Measurements from ENCODE around the gene MCEMP1. TPM values are rescaled to one million over a fixed set of nuclear protein-coding genes. Genes with fewer than 3 reads are reported as not detected.

Gene MCEMP1
- total and polyA plus RNA-seq, 2 experiments from 2014 or later = not detected

DNA sequence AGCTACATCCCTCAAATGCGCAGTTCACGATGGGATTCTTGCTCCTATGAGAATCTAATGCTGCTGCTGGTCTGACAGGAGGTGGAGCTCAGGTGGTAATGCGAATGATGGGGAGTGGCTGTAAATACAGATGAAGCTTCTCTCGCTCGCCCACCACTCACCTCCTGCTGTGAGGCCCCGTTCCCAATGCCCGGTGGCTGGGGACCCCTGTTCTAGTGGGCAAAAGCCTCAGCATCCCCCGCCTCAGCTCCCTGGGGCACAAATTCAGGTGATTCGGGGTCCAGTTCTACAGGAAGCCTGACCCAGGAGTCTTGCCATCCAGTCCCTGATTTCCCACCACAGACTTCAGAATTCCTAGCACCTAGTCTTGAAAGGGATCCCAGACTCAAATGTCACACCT lies 4.4 kb upstream of the MCEMP1 start (continued):
- TF ChIP-seq CTCF (conservative IDR thresholded peaks at IDR 0.05; ENCODE audit: low read depth in 2 of 2) (no peak), CREB1 (CRISPR knock-in tag; IDR thresholded peaks at IDR 0.05; ENCODE audit: low read depth) (no peak), NANOG (IDR thresholded peaks at IDR 0.05; ENCODE audit: borderline replicate concordance) (no peak)

DNA sequence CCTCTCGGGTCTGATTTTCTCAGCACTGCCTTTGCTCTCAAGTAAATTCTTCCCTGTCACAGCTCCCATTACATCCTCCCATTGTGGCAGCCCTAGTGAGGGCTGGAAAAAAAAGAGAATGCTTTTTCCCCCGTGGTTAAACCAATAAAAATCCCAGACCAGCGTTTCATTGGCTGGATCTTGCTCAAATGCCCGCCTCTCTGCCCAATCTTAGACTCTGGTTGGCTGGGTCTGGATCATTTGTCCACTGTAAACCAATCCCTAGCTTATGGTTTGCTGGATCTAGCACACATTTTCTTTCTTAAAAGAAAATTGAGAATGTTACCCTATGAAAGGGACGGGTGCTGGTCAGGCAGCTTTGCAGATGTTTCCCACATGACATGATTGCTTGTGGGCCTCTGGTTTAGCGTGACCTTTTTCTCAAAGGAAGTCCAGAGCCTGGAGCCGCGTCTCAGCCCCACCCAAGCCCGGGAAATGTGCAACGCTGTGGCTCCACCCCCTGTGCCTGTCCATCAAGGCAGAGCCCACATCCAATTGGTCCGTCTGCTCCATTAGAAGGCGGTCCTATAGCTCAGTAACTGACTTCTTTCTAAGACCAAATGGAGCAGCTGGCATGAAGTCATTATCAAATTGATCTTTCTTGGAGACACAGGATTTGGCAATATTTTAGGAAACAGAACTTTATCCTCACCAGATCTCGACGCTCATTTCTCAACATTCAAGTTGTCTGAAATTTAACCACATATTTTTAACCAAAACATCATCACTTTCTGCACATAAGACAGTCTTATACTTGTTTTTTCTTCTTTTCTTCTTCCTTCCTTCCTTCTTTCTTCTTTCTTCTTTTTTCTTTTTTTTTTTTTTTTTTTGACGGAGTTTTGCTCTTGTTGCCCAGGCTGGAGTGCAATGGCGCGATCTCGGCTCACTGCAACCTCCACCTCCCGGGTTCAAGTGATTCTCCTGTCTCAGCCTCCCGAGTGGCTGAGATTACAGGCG lies 2.6 kb upstream of the MCEMP1 start:
- no peak overlapping the region; the same call in 1 of the 2 replicates for H3K4me3 ChIP-seq
- ATAC-seq (peak; percentile 86), DNase-seq (ENCODE audit: low spot score) (peak; percentile 87)
- H3K4me1 ChIP-seq (ENCODE audit: insufficient read depth) = no peaks in the 10 kb centered on the region; the same call in 1 of the 2 replicates
- no peaks in the 10 kb centered on the region for H3K36me3 Mint-ChIP-seq (ENCODE audit: low read depth)
- no peaks in the 10 kb centered on the region for H3K79me2 ChIP-seq (replicated peaks; ENCODE audit: insufficient read depth)
- H3K27ac Mint-ChIP-seq = no peak overlapping the region
- H3K9me3 Mint-ChIP-seq = peaks cover 6% of the 10 kb centered on the region
- H3K27me3 ChIP-seq (ENCODE audit: insufficient read depth) = peaks cover 35% of the 10 kb centered on the region
- H3K9me2 ChIP-seq (ENCODE audit: insufficient read depth) = no peaks in the 10 kb centered on the region
- H3K4me3 Mint-ChIP-seq = no peak overlapping the region; the same call in 2 of the 3 replicates
- no peaks in the 10 kb centered on the region for H4K20me1 ChIP-seq (replicated peaks; ENCODE audit: insufficient read depth)
- H3K27ac ChIP-seq (ENCODE audit: low read depth) = no peak overlapping the region
- no peaks in the 10 kb centered on the region for H3F3A ChIP-seq (replicated peaks; ENCODE audit: low read depth)
- H3K4me1 Mint-ChIP-seq = peaks cover 7% of the 10 kb centered on the region; the same call in 2 of the 3 replicates
- H3K4me2 ChIP-seq = no peak overlapping the region
- peaks cover 38% of the 10 kb centered on the region for H3K27me3 Mint-ChIP-seq (ENCODE audit: insufficient read depth, low read depth, poor library complexity)
- H3K36me3 ChIP-seq (ENCODE audit: insufficient read depth) = no peaks in the 10 kb centered on the region
- H2AFZ ChIP-seq = peak overlapping the region; percentile 21; the same call in 1 of the 2 replicates
- TF ChIP-seq NANOG (IDR thresholded peaks at IDR 0.05; ENCODE audit: borderline replicate concordance) = no peak
- TF ChIP-seq EZH2phosphoT487 (IDR thresholded peaks at IDR 0.05; ENCODE audit: unreplicated experiment) = no peak
- TF ChIP-seq STAT1 (IDR thresholded peaks at IDR 0.05; ENCODE audit: unreplicated experiment) = no peak
- TF ChIP-seq CREB1 (CRISPR knock-in tag; IDR thresholded peaks at IDR 0.05; ENCODE audit: low read depth) = no peak
- no peak for TF ChIP-seq ZNF331 (CRISPR knock-in tag; IDR thresholded peaks at IDR 0.05; ENCODE audit: low read depth)
- TF ChIP-seq EZH2 (IDR thresholded peaks at IDR 0.05; ENCODE audit: low read depth, unreplicated experiment) = no peak
- no peak for TF ChIP-seq JUNB (IDR thresholded peaks at IDR 0.05; ENCODE audit: unreplicated experiment)
- TF ChIP-seq ETS1 (IDR thresholded peaks at IDR 0.05) = no peak
- TF ChIP-seq, protein P1, sequence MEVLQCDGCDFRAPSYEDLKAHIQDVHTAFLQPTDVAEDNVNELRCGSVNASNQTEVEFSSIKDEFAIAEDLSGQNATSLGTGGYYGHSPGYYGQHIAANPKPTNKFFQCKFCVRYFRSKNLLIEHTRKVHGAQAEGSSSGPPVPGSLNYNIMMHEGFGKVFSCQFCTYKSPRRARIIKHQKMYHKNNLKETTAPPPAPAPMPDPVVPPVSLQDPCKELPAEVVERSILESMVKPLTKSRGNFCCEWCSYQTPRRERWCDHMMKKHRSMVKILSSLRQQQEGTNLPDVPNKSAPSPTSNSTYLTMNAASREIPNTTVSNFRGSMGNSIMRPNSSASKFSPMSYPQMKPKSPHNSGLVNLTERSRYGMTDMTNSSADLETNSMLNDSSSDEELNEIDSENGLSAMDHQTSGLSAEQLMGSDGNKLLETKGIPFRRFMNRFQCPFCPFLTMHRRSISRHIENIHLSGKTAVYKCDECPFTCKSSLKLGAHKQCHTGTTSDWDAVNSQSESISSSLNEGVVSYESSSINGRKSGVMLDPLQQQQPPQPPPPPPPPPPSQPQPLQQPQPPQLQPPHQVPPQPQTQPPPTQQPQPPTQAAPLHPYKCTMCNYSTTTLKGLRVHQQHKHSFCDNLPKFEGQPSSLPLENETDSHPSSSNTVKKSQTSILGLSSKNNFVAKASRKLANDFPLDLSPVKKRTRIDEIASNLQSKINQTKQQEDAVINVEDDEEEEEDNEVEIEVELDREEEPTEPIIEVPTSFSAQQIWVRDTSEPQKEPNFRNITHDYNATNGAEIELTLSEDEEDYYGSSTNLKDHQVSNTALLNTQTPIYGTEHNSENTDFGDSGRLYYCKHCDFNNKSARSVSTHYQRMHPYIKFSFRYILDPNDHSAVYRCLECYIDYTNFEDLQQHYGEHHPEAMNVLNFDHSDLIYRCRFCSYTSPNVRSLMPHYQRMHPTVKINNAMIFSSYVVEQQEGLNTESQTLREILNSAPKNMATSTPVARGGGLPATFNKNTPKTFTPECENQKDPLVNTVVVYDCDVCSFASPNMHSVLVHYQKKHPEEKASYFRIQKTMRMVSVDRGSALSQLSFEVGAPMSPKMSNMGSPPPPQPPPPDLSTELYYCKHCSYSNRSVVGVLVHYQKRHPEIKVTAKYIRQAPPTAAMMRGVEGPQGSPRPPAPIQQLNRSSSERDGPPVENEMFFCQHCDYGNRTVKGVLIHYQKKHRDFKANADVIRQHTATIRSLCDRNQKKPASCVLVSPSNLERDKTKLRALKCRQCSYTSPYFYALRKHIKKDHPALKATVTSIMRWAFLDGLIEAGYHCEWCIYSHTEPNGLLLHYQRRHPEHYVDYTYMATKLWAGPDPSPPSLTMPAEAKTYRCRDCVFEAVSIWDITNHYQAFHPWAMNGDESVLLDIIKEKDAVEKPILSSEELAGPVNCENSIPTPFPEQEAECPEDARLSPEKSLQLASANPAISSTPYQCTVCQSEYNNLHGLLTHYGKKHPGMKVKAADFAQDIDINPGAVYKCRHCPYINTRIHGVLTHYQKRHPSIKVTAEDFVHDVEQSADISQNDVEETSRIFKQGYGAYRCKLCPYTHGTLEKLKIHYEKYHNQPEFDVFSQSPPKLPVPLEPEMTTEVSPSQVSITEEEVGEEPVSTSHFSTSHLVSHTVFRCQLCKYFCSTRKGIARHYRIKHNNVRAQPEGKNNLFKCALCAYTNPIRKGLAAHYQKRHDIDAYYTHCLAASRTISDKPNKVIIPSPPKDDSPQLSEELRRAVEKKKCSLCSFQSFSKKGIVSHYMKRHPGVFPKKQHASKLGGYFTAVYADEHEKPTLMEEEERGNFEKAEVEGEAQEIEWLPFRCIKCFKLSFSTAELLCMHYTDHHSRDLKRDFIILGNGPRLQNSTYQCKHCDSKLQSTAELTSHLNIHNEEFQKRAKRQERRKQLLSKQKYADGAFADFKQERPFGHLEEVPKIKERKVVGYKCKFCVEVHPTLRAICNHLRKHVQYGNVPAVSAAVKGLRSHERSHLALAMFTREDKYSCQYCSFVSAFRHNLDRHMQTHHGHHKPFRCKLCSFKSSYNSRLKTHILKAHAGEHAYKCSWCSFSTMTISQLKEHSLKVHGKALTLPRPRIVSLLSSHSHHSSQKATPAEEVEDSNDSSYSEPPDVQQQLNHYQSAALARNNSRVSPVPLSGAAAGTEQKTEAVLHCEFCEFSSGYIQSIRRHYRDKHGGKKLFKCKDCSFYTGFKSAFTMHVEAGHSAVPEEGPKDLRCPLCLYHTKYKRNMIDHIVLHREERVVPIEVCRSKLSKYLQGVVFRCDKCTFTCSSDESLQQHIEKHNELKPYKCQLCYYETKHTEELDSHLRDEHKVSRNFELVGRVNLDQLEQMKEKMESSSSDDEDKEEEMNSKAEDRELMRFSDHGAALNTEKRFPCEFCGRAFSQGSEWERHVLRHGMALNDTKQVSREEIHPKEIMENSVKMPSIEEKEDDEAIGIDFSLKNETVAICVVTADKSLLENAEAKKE (CRISPR knock-in tag; IDR thresholded peaks at IDR 0.05) = no peak

All from GM23338 (cell line).